Measurements from ENCODE around the gene CACNA1C. TPM values are rescaled to one million over a fixed set of nuclear protein-coding genes. Genes with fewer than 3 reads are reported as not detected.

Gene CACNA1C
- total RNA-seq, 2 experiments from 2014 or later, result 0.05 to 0.08 TPM

GRCh38 chr12:2142068-2142467 is 89.3 kb downstream of the CACNA1C start:
- ChIA-PET CTCF (no interaction called here), POLR2A (no interaction called here)
- H3K4me1 Mint-ChIP-seq (ENCODE audit: low read depth), result no peaks in the 10 kb centered on the region
- intact Hi-C loops (cut with DNase I, micrococcal nuclease), result no loop called here
- Histone ChIP-seq H3K27me3 (ENCODE audit: control insufficient read depth in 1 of 2, insufficient read depth in 2 of 2, low read length in 2 of 2) (peaks cover 0 to 3% of the 10 kb centered on the region in 2 experiments), H3K9me3 (ENCODE audit: control insufficient read depth in 1 of 2, insufficient read depth in 1 of 2, low read length in 2 of 2) (no peaks in the 10 kb centered on the region), H3K27ac (ENCODE audit: low read depth in 1 of 2, low read length in 2 of 2) (no peak overlapping the region), H3K36me3 (ENCODE audit: insufficient read depth, low read length) (no peaks in the 10 kb centered on the region), H3K4me1 (ENCODE audit: insufficient read depth, low read length) (no peaks in the 10 kb centered on the region), H3K4me3 (ENCODE audit: low read length) (no peak overlapping the region)
- H3K36me3 Mint-ChIP-seq (ENCODE audit: low read depth), result no peaks in the 10 kb centered on the region
- H3K27me3 Mint-ChIP-seq, result peaks cover 15% of the 10 kb centered on the region
- H3K9me3 Mint-ChIP-seq, result no peaks in the 10 kb centered on the region
- H3K4me3 Mint-ChIP-seq, result no peak overlapping the region
- no peak overlapping the region for H3K27ac Mint-ChIP-seq
- DNase-seq, result no peak
- no peak for ATAC-seq (ENCODE audit: poor library complexity)
- TF ChIP-seq CTCF (IDR thresholded peaks at IDR 0.05), result no peak

GRCh38 chr12:2144951-2145350 is 92.2 kb downstream of the CACNA1C start:
- CTCF ChIA-PET, result no interaction called here
- Mint-ChIP-seq H3K4me3 (no peak overlapping the region), H3K4me1 (ENCODE audit: low read depth) (no peaks in the 10 kb centered on the region), H3K36me3 (ENCODE audit: low read depth) (no peaks in the 10 kb centered on the region), H3K27me3 (peaks cover 41% of the 10 kb centered on the region), H3K9me3 (no peaks in the 10 kb centered on the region), H3K27ac (no peak overlapping the region)
- peaks cover 0 to 3% of the 10 kb centered on the region in 2 experiments for H3K27me3 ChIP-seq (ENCODE audit: control insufficient read depth in 1 of 2, insufficient read depth in 2 of 2, low read length in 2 of 2)
- H3K36me3 ChIP-seq (ENCODE audit: insufficient read depth, low read length), result no peaks in the 10 kb centered on the region
- no peaks in the 10 kb centered on the region for H3K4me1 ChIP-seq (ENCODE audit: insufficient read depth, low read length)
- H3K4me3 ChIP-seq (ENCODE audit: low read length), result no peak overlapping the region
- H3K9me3 ChIP-seq (ENCODE audit: control insufficient read depth in 1 of 2, insufficient read depth in 1 of 2, low read length in 2 of 2), result no peaks in the 10 kb centered on the region
- intact Hi-C loops (cut with DNase I, micrococcal nuclease), result no loop called here
- no peak for TF ChIP-seq CTCF (IDR thresholded peaks at IDR 0.05)
- POLR2A ChIA-PET, result no interaction called here
- no peak for ATAC-seq (ENCODE audit: poor library complexity)
- DNase-seq, result no peak
- H3K27ac ChIP-seq (ENCODE audit: low read depth in 1 of 2, low read length in 2 of 2), result no peak overlapping the region

- H3K4me3 ChIP-seq (ENCODE audit: low read length), result no peak overlapping the region
- peaks cover 0 to 3% of the 10 kb centered on the region in 2 experiments for H3K27me3 ChIP-seq (ENCODE audit: control insufficient read depth in 1 of 2, insufficient read depth in 2 of 2, low read length in 2 of 2)
- intact Hi-C loops (cut with DNase I, micrococcal nuclease), result no loop called here
- H3K36me3 ChIP-seq (ENCODE audit: insufficient read depth, low read length), result no peaks in the 10 kb centered on the region
- no peak overlapping the region for H3K27ac ChIP-seq (ENCODE audit: low read depth in 1 of 2, low read length in 2 of 2)
- H3K9me3 ChIP-seq (ENCODE audit: control insufficient read depth in 1 of 2, insufficient read depth in 1 of 2, low read length in 2 of 2), result no peaks in the 10 kb centered on the region
- Mint-ChIP-seq H3K4me3 (no peak overlapping the region), H3K4me1 (ENCODE audit: low read depth) (no peaks in the 10 kb centered on the region), H3K27ac (no peak overlapping the region), H3K9me3 (no peaks in the 10 kb centered on the region), H3K36me3 (ENCODE audit: low read depth) (no peaks in the 10 kb centered on the region), H3K27me3 (peaks cover 44% of the 10 kb centered on the region)
- DNase-seq, result no peak
- ATAC-seq (ENCODE audit: poor library complexity), result no peak
- no peaks in the 10 kb centered on the region for H3K4me1 ChIP-seq (ENCODE audit: insufficient read depth, low read length)
- no peak for TF ChIP-seq CTCF (IDR thresholded peaks at IDR 0.05)
- ChIA-PET POLR2A (no interaction called here), CTCF (no interaction called here)
Observed at GRCh38 chr12:2145433-2145998, 92.7 kb downstream of the CACNA1C start.

All from CD4-positive, alpha-beta T cell (primary cell).